H1 (cell line): ENCODE results near the gene CNTN5. TPM values are rescaled to one million over a fixed set of nuclear protein-coding genes. Genes with fewer than 3 reads are reported as not detected.

Experiments
- CTCF ChIA-PET: fragments of 300-600 bp; sonication (Branson Sonifier 250); formaldehyde crosslinking; loops from one replicate; lab custom pipeline; 2021; ENCODE audit not compliant: partially characterized antibody; lab: Charles Lee
- POLR2A ChIA-PET: fragments of 300-600 bp; sonication (Branson Sonifier 250); formaldehyde crosslinking; loops from one replicate; lab custom pipeline; 2021; ENCODE audit warnings: inconsistent platforms; ENCODE audit not compliant: partially characterized antibody; lab: Charles Lee
- DNase-seq, 2 experiments: peaks; one replicate each; pipeline versions ENCODE4 v3.0.0 to v3.0.0-alpha.2; 2010 to 2022; ENCODE audit warnings: low spot score in 2 of 2, low read depth in 1 of 2, mixed read lengths in 1 of 2
- FAIRE-seq: peaks from 2 replicates; lab custom pipeline; 2011; peaks lifted over from hg19 to GRCh38; lab: Jason Lieb, UNC
- H2AFZ ChIP-seq: 2 replicates; pipeline ENCODE4 v1.8.1; 2012; ENCODE audit warnings: low read length, inconsistent platforms
- H2AK5ac ChIP-seq: 2 replicates; pipeline ENCODE4 v1.6.1; 2013; ENCODE audit warnings: low read depth, low read length
- H2BK120ac ChIP-seq: replicated peaks from 2 replicates; pipeline ENCODE3; 2013; ENCODE audit warnings: low read depth, low read length, inconsistent platforms
- H2BK12ac ChIP-seq: 2 replicates; pipeline ENCODE4 v1.6.1; 2013; ENCODE audit warnings: low read depth, low read length
- H2BK15ac ChIP-seq: 2 replicates; pipeline ENCODE4 v1.6.1; 2013; ENCODE audit warnings: low read length
- H2BK20ac ChIP-seq: 2 replicates; pipeline ENCODE4 v1.6.1; 2013; ENCODE audit warnings: low read length
- H2BK5ac ChIP-seq: 2 replicates; pipeline ENCODE4 v1.6.1; 2013; ENCODE audit warnings: low read depth, low read length
- H3K14ac ChIP-seq: 2 replicates; pipeline ENCODE4 v1.6.1; 2013; ENCODE audit warnings: inconsistent platforms; ENCODE audit not compliant: insufficient read length
- H3K18ac ChIP-seq: 2 replicates; pipeline ENCODE4 v1.6.1; 2013; ENCODE audit warnings: low read length; ENCODE audit errors: extremely low read depth
- H3K23ac ChIP-seq: 2 replicates; pipeline ENCODE4 v1.6.1; 2013; ENCODE audit warnings: inconsistent platforms; ENCODE audit not compliant: insufficient read length
- H3K23me2 ChIP-seq: 2 replicates; pipeline ENCODE4 v1.6.1; 2013; ENCODE audit warnings: low read depth, low read length
- H3K27ac ChIP-seq: 2 replicates; pipeline ENCODE4 v1.6.1; 2011; ENCODE audit warnings: low read depth, low read length, inconsistent platforms
- H3K27me3 ChIP-seq, 4 experiments: replicated peaks in 1 of 4; 1 replicate in 1 of 4; 2 replicates in 3 of 4; pipeline versions ENCODE4 v1.6.1 to v1.8.1; 2011 to 2013; ENCODE audit warnings: low read length in 3 of 4, mild to moderate bottlenecking in 3 of 4, inconsistent platforms in 2 of 4, mixed read lengths in 2 of 4, moderate library complexity in 1 of 4; ENCODE audit not compliant: control insufficient read depth in 3 of 4, insufficient read depth in 3 of 4; ENCODE audit errors: extremely low read depth in 1 of 4
- H3K36me3 ChIP-seq, 4 experiments: 2 replicates each; pipeline versions ENCODE4 v1.6.1 to v1.8.1; 2011 to 2013; ENCODE audit warnings: mild to moderate bottlenecking in 4 of 4, low read length in 3 of 4, moderate library complexity in 2 of 4, control low read depth in 1 of 4, inconsistent platforms in 1 of 4; ENCODE audit not compliant: insufficient read depth in 4 of 4, control insufficient read depth in 2 of 4
- H3K4ac ChIP-seq: replicated peaks from 2 replicates; pipeline ENCODE3; 2013; ENCODE audit warnings: low read length, low read depth, mixed read lengths, inconsistent platforms; ENCODE audit not compliant: insufficient read length
- H3K4me1 ChIP-seq, 4 experiments: replicated peaks in 1 of 4; 1 replicate in 1 of 4; 2 replicates in 3 of 4; pipeline versions ENCODE4 v1.6.1 to v1.8.1; 2011 to 2013; ENCODE audit warnings: low read length in 3 of 4, inconsistent platforms in 2 of 4, mixed read lengths in 1 of 4; ENCODE audit not compliant: insufficient read depth in 4 of 4, control insufficient read depth in 3 of 4
- H3K4me2 ChIP-seq, 2 experiments: 2 replicates each; pipeline versions ENCODE4 v1.6.1 to v1.8.1; 2011 to 2013; ENCODE audit warnings: low read depth in 2 of 2, low read length in 2 of 2, control low read depth in 1 of 2, inconsistent platforms in 1 of 2, mild to moderate bottlenecking in 1 of 2; ENCODE audit not compliant: insufficient read depth in 1 of 2
- H3K4me3 ChIP-seq, 4 experiments: fragments of 200-600, 300-600 bp in 1 of 4; sonication (generic), shearing (Covaris generic), sonication (Bioruptor Twin) in 1 of 4; 2 replicates each; pipeline versions ENCODE4 v1.5.1 to v1.8.1; 2011 to 2016; ENCODE audit warnings: low read length in 4 of 4, low read depth in 3 of 4, control low read depth in 2 of 4, inconsistent platforms in 2 of 4, mild to moderate bottlenecking in 2 of 4, mixed read lengths in 1 of 4, moderate library complexity in 1 of 4; ENCODE audit not compliant: insufficient read depth in 2 of 4; ENCODE audit errors: extremely low read depth in 1 of 4
- H3K56ac ChIP-seq: replicated peaks from 2 replicates; pipeline ENCODE3; 2013; ENCODE audit warnings: low read depth, mild to moderate bottlenecking, mixed read lengths, low read length, inconsistent platforms; ENCODE audit not compliant: insufficient read length
- H3K79me1 ChIP-seq: 2 replicates; pipeline ENCODE4 v1.6.1; 2013; ENCODE audit warnings: low read depth, low read length, control low read depth
- H3K79me2 ChIP-seq, 2 experiments: 2 replicates each; pipeline versions ENCODE4 v1.6.1 to v1.8.1; 2012 to 2013; ENCODE audit warnings: low read length in 2 of 2, mild to moderate bottlenecking in 2 of 2, inconsistent platforms in 1 of 2; ENCODE audit not compliant: insufficient read depth in 2 of 2, control insufficient read depth in 1 of 2
- H3K9ac ChIP-seq, 4 experiments: replicated peaks in 1 of 4; 1 replicate in 1 of 4; 2 replicates in 3 of 4; pipeline versions ENCODE4 v1.6.1 to v1.8.1; 2011 to 2013; ENCODE audit warnings: low read depth in 3 of 4, low read length in 3 of 4, control low read depth in 2 of 4, mild to moderate bottlenecking in 2 of 4, moderate library complexity in 2 of 4, inconsistent platforms in 1 of 4; ENCODE audit errors: extremely low read depth in 1 of 4
- H3K9me3 ChIP-seq, 2 experiments: 2 replicates each; pipeline versions ENCODE4 v1.6.1 to v1.8.1; 2012 to 2013; ENCODE audit warnings: mild to moderate bottlenecking in 2 of 2, moderate library complexity in 2 of 2, control low read depth in 1 of 2, inconsistent platforms in 1 of 2, low read depth in 1 of 2, low read length in 1 of 2, mixed read lengths in 1 of 2; ENCODE audit not compliant: insufficient read depth in 2 of 2
- H4K20me1 ChIP-seq, 2 experiments: replicated peaks in 1 of 2; 2 replicates each; pipeline versions ENCODE3 to v1.8.1; 2011 to 2013; ENCODE audit warnings: inconsistent platforms in 2 of 2, low read length in 2 of 2, mild to moderate bottlenecking in 1 of 2; ENCODE audit not compliant: insufficient read depth in 2 of 2, control insufficient read depth in 1 of 2
- H4K5ac ChIP-seq: 2 replicates; pipeline ENCODE4 v1.6.1; 2013; ENCODE audit warnings: low read length, low read depth, mixed read lengths, inconsistent platforms; ENCODE audit not compliant: insufficient read length
- H4K8ac ChIP-seq: 2 replicates; pipeline ENCODE4 v1.8.0; 2013; ENCODE audit warnings: mild to moderate bottlenecking, moderate library complexity, low read length, inconsistent platforms; ENCODE audit not compliant: insufficient read depth; ENCODE audit errors: extremely low read depth
- H4K91ac ChIP-seq: replicated peaks from 2 replicates; pipeline ENCODE3; 2013; ENCODE audit warnings: low read length, mixed read lengths, inconsistent platforms; ENCODE audit not compliant: insufficient read length
- RAD21 ChIP-seq, 2 experiments: IDR thresholded peaks in 1 of 2; conservative IDR thresholded peaks in 1 of 2; 2 replicates each; pipeline ENCODE4 v1.6.1; 2011; ENCODE audit warnings: low read depth in 2 of 2, low read length in 2 of 2, improper control_type of control experiment in 1 of 2, inconsistent platforms in 1 of 2, mild to moderate bottlenecking in 1 of 2, moderate library complexity in 1 of 2
- RBBP5 ChIP-seq: IDR thresholded peaks from 2 replicates; pipeline ENCODE4 v1.7.1; 2012; ENCODE audit warnings: low read depth, mild to moderate bottlenecking, inconsistent platforms, low read length, moderate library complexity, borderline replicate concordance
- WGBS, 2 experiments: shearing (Covaris generic) in 1 of 2; methylation state at CpG; one replicate each; pipeline versions ENCODE4 v1.1.6 to v1.1.7; 2013 to 2015; ENCODE audit warnings: low lambda C conversion rate in 2 of 2, mixed read lengths in 2 of 2, inconsistent platforms in 1 of 2, low coverage in 1 of 2, missing lambda C conversion rate in 1 of 2; ENCODE audit not compliant: insufficient replicate concordance in 2 of 2, insufficient coverage in 1 of 2, insufficient read length in 1 of 2; ENCODE audit errors: extremely low coverage in 1 of 2, missing lambda C conversion rate in 1 of 2; 5-methylcytosine and 5-hydroxymethylcytosine counted together
- polyA plus RNA-seq, 7 experiments: library from polyadenylated mRNA; depleted of rRNA in 3 of 7; stranded (reverse) in 5 of 7; unstranded in 2 of 7; fragments of >200 nt in 5 of 7; fragments of 200-250 nt in 2 of 7; gene quantifications; 1 replicate in 5 of 7; 2 replicates in 1 of 7; 4 replicates in 1 of 7; pipeline versions ENCODE4 v1.2.1 to v1.2.3, GENCODE V29; 2011 to 2013; ENCODE audit warnings: missing spikeins in 2 of 7, mixed read lengths in 2 of 7
- total RNA-seq: library from RNA; stranded (reverse); fragmentation: NEBNext Ultra II Directional; extraction: Animal tissue kit (Norgen Biotek cat#: 25700); gene quantifications from 2 replicates; pipeline ENCODE4 v1.2.1, GENCODE V29; 2021

CNTN5 gene
- total and polyA plus RNA-seq, 2 of the 8 experiments (the other 6 are each of a cell fraction or from before 2014, with no cell fraction given): not detected

DNA sequence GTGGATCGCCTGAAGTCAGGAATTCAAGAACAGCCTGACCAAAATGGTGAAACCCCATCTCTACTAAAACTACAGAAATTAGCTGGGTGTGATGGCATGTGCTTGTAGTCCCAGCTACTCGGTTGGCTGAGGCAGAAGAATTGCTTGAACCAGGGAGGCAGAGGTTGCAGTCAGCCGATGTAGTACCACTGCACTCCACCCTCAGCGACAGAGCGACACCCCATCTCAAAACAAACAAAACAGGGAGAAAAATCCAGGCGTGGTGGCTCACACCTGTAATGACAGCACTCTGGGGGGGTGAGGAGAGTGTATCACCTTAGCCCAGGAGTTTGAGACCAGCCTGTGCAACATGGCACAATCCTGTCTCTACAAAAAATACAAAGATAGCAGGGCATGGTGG, 864.0 kb downstream of the CNTN5 start:
- H2BK12ac ChIP-seq: no peak overlapping the region
- DNase-seq: no peak
- TF ChIP-seq RBBP5 (no peak), RAD21 (IDR thresholded peaks at IDR 0.05 in 1 of 2, conservative IDR thresholded peaks at IDR 0.05 in 1 of 2; ENCODE audit: low read depth in 2 of 2, low read length in 2 of 2) (peak in 1 of 2 experiments; percentile 12; a peak in 1 of 4 replicates)
- TF ChIP-seq, all 59 proteins: peak for 1
- Histone ChIP-seq H3K79me2 (no peaks in the 10 kb centered on the region), H3K18ac (no peak overlapping the region), H3K79me1 (no peaks in the 10 kb centered on the region), H3K4ac (no peak overlapping the region), H3K14ac (no peak overlapping the region), H2AK5ac (no peak overlapping the region), H2BK5ac (no peak overlapping the region), H3K9ac (no peak overlapping the region), H3K27me3 (no peaks in the 10 kb centered on the region), H3K4me2 (no peak overlapping the region), H4K20me1 (no peaks in the 10 kb centered on the region), H4K5ac (no peak overlapping the region), H3K36me3 (no peaks in the 10 kb centered on the region), H3K56ac (no peak overlapping the region), H3K27ac (no peak overlapping the region), H4K91ac (no peak overlapping the region), H2BK20ac (no peak overlapping the region), H3K4me3 (no peak overlapping the region), H2BK15ac (no peak overlapping the region), H3K23me2 (no peaks in the 10 kb centered on the region), H2AFZ (peak overlapping the region; percentile 21), H3K4me1 (no peaks in the 10 kb centered on the region), H3K23ac (no peak overlapping the region), H3K9me3 (no peaks in the 10 kb centered on the region), H4K8ac (no peak overlapping the region), H2BK120ac (no peak overlapping the region)
- FAIRE-seq: no peak
- ChIA-PET CTCF (interaction anchor here (0.6 kb wide), 1 partner anchor 12 kb away, joined by 3 read pairs; no protein-coding TSS in a partner anchor), POLR2A (no interaction called here)
- WGBS, 2 experiments: 90% methylated on average over 6 of the region's 6 CpGs; no CpG with 5 or more reads in 1 of the 2 experiments
